ENCODE data around the gene RETREG1.
"Not testable (repeated sequence)": the region's sequence is repeated elsewhere in the genome, so short reads cannot be mapped to it uniquely, and the experiment has no call there.

The RETREG1 gene

DNA sequence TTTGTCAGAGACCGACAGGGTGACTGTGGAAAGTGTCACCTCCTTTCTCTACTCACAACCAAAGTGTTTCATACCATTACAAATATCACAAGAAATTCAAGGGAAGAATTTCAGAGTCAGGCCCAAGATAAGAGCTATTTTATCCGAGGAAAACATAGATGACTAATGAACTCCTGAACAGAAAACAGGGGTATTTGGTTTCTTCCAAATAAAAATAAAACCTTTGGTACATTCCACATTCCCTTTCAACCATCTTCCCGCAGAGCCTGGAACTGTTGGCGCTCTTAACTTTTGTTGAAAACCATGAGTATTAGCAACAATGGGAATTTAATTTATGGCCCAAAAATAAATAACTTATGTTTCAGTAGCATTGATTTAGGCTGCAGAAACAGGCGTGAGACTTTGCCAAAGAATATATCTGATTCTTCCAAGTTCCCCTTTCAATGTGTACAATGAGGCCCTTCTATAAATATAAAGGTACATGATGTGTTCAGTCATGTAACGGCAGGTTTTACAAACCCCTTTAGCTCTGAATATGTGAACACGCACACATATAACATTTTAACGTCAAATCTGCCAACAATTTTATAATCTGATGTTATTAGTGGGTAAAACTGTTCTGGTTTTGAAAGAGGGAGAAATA lies 69.5 kb downstream of the RETREG1 start:
- no peaks in the 10 kb centered on the region for H3K27me3 ChIP-seq (ENCODE audit: control insufficient read depth in 1 of 2, insufficient read depth in 1 of 2, low read length in 2 of 2)
- no peaks in the 10 kb centered on the region for H3K9me3 ChIP-seq (ENCODE audit: control insufficient read depth, low read length)
- H3K9ac ChIP-seq (ENCODE audit: low read length) = no peak overlapping the region
- H3K4me3 ChIP-seq (ENCODE audit: insufficient read depth in 1 of 2, low read depth in 1 of 2, low read length in 2 of 2) = no peak overlapping the region
- H3K4ac ChIP-seq (ENCODE audit: low read depth in 1 of 2, low read length in 2 of 2) = no peak overlapping the region
- no peak overlapping the region for H2BK15ac ChIP-seq (ENCODE audit: low read depth, poor library complexity, severe bottlenecking)
- H3K14ac ChIP-seq (ENCODE audit: low read length in 2 of 2) = no peak overlapping the region
- WGBS = 71% methylated on average over 3 of the region's 8 CpGs
- H3K4me2 ChIP-seq (ENCODE audit: low read length, poor library complexity, severe bottlenecking) = no peak overlapping the region
- DNase-seq = no peak
- no peak overlapping the region for H4K8ac ChIP-seq (ENCODE audit: low read length)
- H2AFZ ChIP-seq (ENCODE audit: low read depth, low read length) = no peak overlapping the region
- no peak overlapping the region for H3K23ac ChIP-seq (ENCODE audit: low read length in 2 of 2)
- no peak overlapping the region for H2BK5ac ChIP-seq (ENCODE audit: low read depth, low read length, poor library complexity, severe bottlenecking)
- no peak overlapping the region for H2BK12ac ChIP-seq (ENCODE audit: low read length in 2 of 2)
- no peak overlapping the region for H3K18ac ChIP-seq (ENCODE audit: low read depth in 1 of 2, low read length in 2 of 2)
- H3K4me1 ChIP-seq (ENCODE audit: control insufficient read depth, insufficient read depth, low read depth, low read length) = peaks cover 3% of the 10 kb centered on the region
- no peaks in the 10 kb centered on the region for H3K36me3 ChIP-seq (ENCODE audit: control insufficient read depth in 1 of 2, insufficient read depth in 2 of 2, low read depth in 1 of 2, low read length in 2 of 2)
- H2BK120ac ChIP-seq (ENCODE audit: low read depth, low read length) = no peak overlapping the region
- peak overlapping the region; percentile 37 for H3K27ac ChIP-seq (ENCODE audit: low read length, poor library complexity, severe bottlenecking)
- H4K91ac ChIP-seq (ENCODE audit: low read length) = no peak overlapping the region
- no peak overlapping the region for H2AK5ac ChIP-seq (ENCODE audit: low read length, severe bottlenecking)
- no peaks in the 10 kb centered on the region for H3K79me1 ChIP-seq (replicated peaks; ENCODE audit: low read length, poor library complexity, severe bottlenecking)

DNA sequence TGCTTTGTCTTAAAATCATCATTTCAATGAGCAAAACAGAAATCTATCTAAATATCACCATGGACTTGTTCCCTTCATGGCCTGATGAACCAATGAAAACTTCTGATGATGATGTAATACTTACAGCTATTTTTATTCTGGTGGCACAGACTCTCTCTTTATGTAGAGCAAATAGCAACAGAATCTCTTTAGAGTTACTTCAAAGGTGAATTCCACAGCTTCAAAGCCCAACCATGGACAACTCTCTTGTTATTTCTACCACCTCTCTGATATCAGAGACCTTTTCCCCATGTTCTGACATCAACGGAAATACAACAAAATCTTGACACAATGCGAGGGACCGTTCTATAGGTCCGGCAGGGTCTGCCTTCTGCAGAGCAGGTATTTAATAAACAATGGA lies 70.1 kb downstream of the RETREG1 start:
- H3K9me3 ChIP-seq (ENCODE audit: control insufficient read depth, low read length) = no peaks in the 10 kb centered on the region
- H3K4me2 ChIP-seq (ENCODE audit: low read length, poor library complexity, severe bottlenecking) = no peak overlapping the region
- H2BK120ac ChIP-seq (ENCODE audit: low read depth, low read length) = no peak overlapping the region
- H4K8ac ChIP-seq (ENCODE audit: low read length) = no peak overlapping the region
- no peaks in the 10 kb centered on the region for H3K36me3 ChIP-seq (ENCODE audit: control insufficient read depth in 1 of 2, insufficient read depth in 2 of 2, low read depth in 1 of 2, low read length in 2 of 2)
- no peak overlapping the region for H2AK5ac ChIP-seq (ENCODE audit: low read length, severe bottlenecking)
- H3K27ac ChIP-seq (ENCODE audit: low read length, poor library complexity, severe bottlenecking) = peak overlapping the region; percentile 37
- H2BK15ac ChIP-seq (ENCODE audit: low read depth, poor library complexity, severe bottlenecking) = no peak overlapping the region
- no peak overlapping the region for H3K18ac ChIP-seq (ENCODE audit: low read depth in 1 of 2, low read length in 2 of 2)
- H3K79me1 ChIP-seq (replicated peaks; ENCODE audit: low read length, poor library complexity, severe bottlenecking) = no peaks in the 10 kb centered on the region
- no peak overlapping the region for H3K14ac ChIP-seq (ENCODE audit: low read length in 2 of 2)
- 90% methylated on average over 4 of the region's 4 CpGs for WGBS
- H3K4ac ChIP-seq (ENCODE audit: low read depth in 1 of 2, low read length in 2 of 2) = no peak overlapping the region
- H3K4me3 ChIP-seq (ENCODE audit: insufficient read depth in 1 of 2, low read depth in 1 of 2, low read length in 2 of 2) = no peak overlapping the region
- no peak overlapping the region for H2BK5ac ChIP-seq (ENCODE audit: low read depth, low read length, poor library complexity, severe bottlenecking)
- no peak overlapping the region for H3K9ac ChIP-seq (ENCODE audit: low read length)
- H4K91ac ChIP-seq (ENCODE audit: low read length) = no peak overlapping the region
- H3K23ac ChIP-seq (ENCODE audit: low read length in 2 of 2) = no peak overlapping the region
- no peak for DNase-seq
- no peak overlapping the region for H2BK12ac ChIP-seq (ENCODE audit: low read length in 2 of 2)
- no peak overlapping the region for H2AFZ ChIP-seq (ENCODE audit: low read depth, low read length)
- H3K27me3 ChIP-seq (ENCODE audit: control insufficient read depth in 1 of 2, insufficient read depth in 1 of 2, low read length in 2 of 2) = no peaks in the 10 kb centered on the region
- H3K4me1 ChIP-seq (ENCODE audit: control insufficient read depth, insufficient read depth, low read depth, low read length) = peaks cover 3% of the 10 kb centered on the region

DNA sequence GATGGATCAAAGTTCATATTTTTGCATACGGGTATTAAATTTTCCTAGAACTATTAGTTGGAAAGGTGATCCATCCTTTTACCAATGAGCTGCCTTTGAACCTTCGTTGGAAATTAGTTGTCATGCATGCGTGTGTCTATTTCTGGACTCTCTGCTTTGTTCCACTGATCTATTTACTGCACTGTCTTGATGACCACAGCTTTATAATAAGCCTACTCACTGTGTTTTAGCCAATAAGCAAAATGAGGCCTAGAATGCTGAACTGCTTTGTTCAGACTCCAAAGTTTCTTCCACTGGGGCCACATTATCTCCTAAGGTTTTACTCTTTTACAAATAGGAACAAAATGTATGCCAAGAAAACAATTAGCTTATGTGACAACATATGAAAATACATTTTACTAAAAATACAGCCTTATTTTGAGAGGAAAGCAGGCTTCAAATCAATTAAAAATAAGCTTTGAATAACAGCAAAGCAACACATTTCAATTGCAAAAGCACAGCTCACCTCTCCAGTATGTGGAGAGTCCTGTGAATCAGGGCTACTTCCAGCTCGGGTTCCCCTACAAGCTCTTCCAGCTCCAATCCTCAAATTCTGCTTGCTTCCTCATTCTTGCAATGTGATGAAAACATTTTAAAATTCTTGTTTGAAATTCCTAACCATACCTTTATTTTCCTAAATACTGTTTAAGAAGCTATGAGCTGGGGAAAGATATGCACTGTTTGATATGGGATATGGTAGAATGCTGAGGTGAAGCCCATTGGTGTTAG lies 72.0 kb downstream of the RETREG1 start:
- Histone ChIP-seq H3K79me1 (replicated peaks; ENCODE audit: low read length, poor library complexity, severe bottlenecking) (no peaks in the 10 kb centered on the region), H3K4me1 (ENCODE audit: control insufficient read depth, insufficient read depth, low read depth, low read length) (peaks cover 3% of the 10 kb centered on the region), H3K9me3 (ENCODE audit: control insufficient read depth, low read length) (no peaks in the 10 kb centered on the region), H3K9ac (ENCODE audit: low read length) (no peak overlapping the region), H3K4me3 (ENCODE audit: insufficient read depth in 1 of 2, low read depth in 1 of 2, low read length in 2 of 2) (no peak overlapping the region), H4K8ac (ENCODE audit: low read length) (no peak overlapping the region), H2BK12ac (ENCODE audit: low read length in 2 of 2) (no peak overlapping the region), H2BK5ac (ENCODE audit: low read depth, low read length, poor library complexity, severe bottlenecking) (no peak overlapping the region), H3K4me2 (ENCODE audit: low read length, poor library complexity, severe bottlenecking) (no peak overlapping the region), H3K23ac (ENCODE audit: low read length in 2 of 2) (no peak overlapping the region), H4K91ac (ENCODE audit: low read length) (no peak overlapping the region), H3K18ac (ENCODE audit: low read depth in 1 of 2, low read length in 2 of 2) (no peak overlapping the region), H3K36me3 (ENCODE audit: control insufficient read depth in 1 of 2, insufficient read depth in 2 of 2, low read depth in 1 of 2, low read length in 2 of 2) (no peaks in the 10 kb centered on the region), H3K4ac (ENCODE audit: low read depth in 1 of 2, low read length in 2 of 2) (no peak overlapping the region), H2AK5ac (ENCODE audit: low read length, severe bottlenecking) (no peak overlapping the region), H2AFZ (ENCODE audit: low read depth, low read length) (no peak overlapping the region), H2BK15ac (ENCODE audit: low read depth, poor library complexity, severe bottlenecking) (no peak overlapping the region), H3K27ac (ENCODE audit: low read length, poor library complexity, severe bottlenecking) (peak overlapping the region; percentile 64), H3K14ac (ENCODE audit: low read length in 2 of 2) (no peak overlapping the region), H2BK120ac (ENCODE audit: low read depth, low read length) (no peak overlapping the region), H3K27me3 (ENCODE audit: control insufficient read depth in 1 of 2, insufficient read depth in 1 of 2, low read length in 2 of 2) (no peaks in the 10 kb centered on the region)
- DNase-seq = no peak
- 87% methylated on average over 4 of the region's 4 CpGs for WGBS

DNA sequence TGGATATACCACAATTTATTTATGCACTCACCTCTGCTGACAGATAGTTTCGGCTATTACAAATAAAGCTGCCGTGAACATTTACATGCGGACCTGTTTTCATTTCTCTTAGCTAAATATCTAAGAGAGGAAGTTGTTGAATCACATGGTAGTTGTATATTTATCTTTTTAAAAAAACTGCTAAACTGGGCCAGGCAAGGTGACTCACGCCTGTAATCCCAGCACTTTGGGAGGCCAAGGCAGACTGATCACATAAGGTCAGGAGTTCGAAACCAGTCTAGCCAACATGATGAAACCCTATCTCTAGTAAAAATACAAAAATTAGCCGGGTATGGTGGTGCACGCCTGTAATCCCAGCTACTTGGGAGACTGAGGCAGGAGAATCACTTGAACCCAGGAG lies 73.6 kb downstream of the RETREG1 start:
- not testable (repeated sequence) for H3K18ac ChIP-seq (ENCODE audit: low read depth in 1 of 2, low read length in 2 of 2); H2BK120ac ChIP-seq (ENCODE audit: low read depth, low read length); H3K27ac ChIP-seq (ENCODE audit: low read length, poor library complexity, severe bottlenecking); H2BK5ac ChIP-seq (ENCODE audit: low read depth, low read length, poor library complexity, severe bottlenecking); H3K9ac ChIP-seq (ENCODE audit: low read length); H2BK12ac ChIP-seq (ENCODE audit: low read length in 2 of 2); H3K4me2 ChIP-seq (ENCODE audit: low read length, poor library complexity, severe bottlenecking); H3K27me3 ChIP-seq (ENCODE audit: control insufficient read depth in 1 of 2, insufficient read depth in 1 of 2, low read length in 2 of 2); H4K8ac ChIP-seq (ENCODE audit: low read length); H4K91ac ChIP-seq (ENCODE audit: low read length); H2AK5ac ChIP-seq (ENCODE audit: low read length, severe bottlenecking); H3K79me1 ChIP-seq (replicated peaks; ENCODE audit: low read length, poor library complexity, severe bottlenecking); H3K36me3 ChIP-seq (ENCODE audit: control insufficient read depth in 1 of 2, insufficient read depth in 2 of 2, low read depth in 1 of 2, low read length in 2 of 2); H3K4ac ChIP-seq (ENCODE audit: low read depth in 1 of 2, low read length in 2 of 2); H2BK15ac ChIP-seq (ENCODE audit: low read depth, poor library complexity, severe bottlenecking); H3K4me1 ChIP-seq (ENCODE audit: control insufficient read depth, insufficient read depth, low read depth, low read length); H3K4me3 ChIP-seq (ENCODE audit: insufficient read depth in 1 of 2, low read depth in 1 of 2, low read length in 2 of 2); H3K14ac ChIP-seq (ENCODE audit: low read length in 2 of 2); H3K23ac ChIP-seq (ENCODE audit: low read length in 2 of 2); H2AFZ ChIP-seq (ENCODE audit: low read depth, low read length); H3K9me3 ChIP-seq (ENCODE audit: control insufficient read depth, low read length)
- WGBS = 73% methylated on average over 5 of the region's 7 CpGs
- DNase-seq = peak; percentile 47

All from mesenchymal stem cell (in vitro differentiated cells and primary cell).